Right ventricle myocardium inferior (tissue), 1 donor: ENCODE data around the gene ATAD1. TPM values are rescaled to one million over a fixed set of nuclear protein-coding genes. Genes with fewer than 3 reads are reported as not detected.
A peak's percentile ranks its signal among the peaks of the same experiment; 100 is the strongest.
"Not testable (repeated sequence)": the region's sequence is repeated elsewhere in the genome, so short reads cannot be mapped to it uniquely, and the experiment has no call there.

Experiments used
- ATAC-seq: fragments of 200-7000 bp; cut with Tn5 transposase; one replicate; pipeline ENCODE4 v1.9.1; 2020; ENCODE audit warnings: mild to moderate bottlenecking, moderate library complexity
- DNase-seq: peaks from one replicate; pipeline ENCODE4 v3.0.0; 2021; ENCODE audit errors: missing footprints
- intact Hi-C: fragments of 100-400 bp; cut with DNase I; formaldehyde crosslinking; loops from one replicate; pipeline ENCODE4 v1.11.0; 2022
- total RNA-seq: library from RNA; stranded (reverse); fragmentation: NEBNext Ultra II Directional; extraction: Animal tissue kit (Norgen Biotek cat#: 25700); gene quantifications from one replicate; pipeline ENCODE4 v1.2.1, GENCODE V29; 2021
- donor health status: DM: no; HTN: yes; CAD: no; lungs with severe emphysema.

The ATAD1 gene
- total RNA-seq, 1 donor from 2014 or later = 98.2 TPM

DNA sequence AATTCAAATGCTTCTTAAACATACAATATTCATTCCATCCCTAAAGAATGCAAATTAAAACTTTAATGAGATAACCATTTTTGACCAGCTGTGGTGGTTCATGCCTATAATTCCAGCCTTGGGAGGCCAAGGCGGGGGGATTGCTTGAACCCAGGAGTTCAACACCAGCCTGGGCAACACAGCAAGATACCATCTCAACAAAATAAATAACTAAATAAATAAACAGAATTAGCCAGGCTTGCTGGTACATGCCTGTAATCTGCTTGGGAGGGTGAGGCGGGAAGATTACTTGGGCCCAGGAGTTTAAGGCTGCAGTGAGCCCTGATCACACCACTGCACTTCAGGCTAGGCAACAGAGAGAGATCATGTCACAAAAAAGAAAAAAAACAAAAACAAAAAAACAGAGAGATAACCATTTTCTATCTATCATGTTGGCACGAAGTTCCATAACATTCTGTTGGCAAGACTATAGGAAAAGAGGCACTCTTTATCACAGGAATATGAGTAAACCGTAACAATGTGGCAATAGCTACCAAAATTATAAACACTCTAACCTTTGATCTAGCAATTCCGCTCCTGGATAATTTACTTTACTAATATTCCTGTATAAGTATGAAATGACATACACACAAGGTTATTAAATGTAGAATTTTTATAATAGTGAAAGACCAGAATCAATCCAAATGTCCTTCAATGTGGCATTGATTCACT is 52.2 kb downstream of the ATAD1 start:
- ATAC-seq = no peak

GRCh38 chr10:87764072-87764934 is 53.7 kb downstream of the ATAD1 start:
- intact Hi-C loops = no loop called here
- DNase-seq (no peak), ATAC-seq (no peak)

More for the DNA sequence above, 52.2 kb downstream of the ATAD1 start:
- intact Hi-C loops = no loop called here
- DNase-seq = no peak

DNA sequence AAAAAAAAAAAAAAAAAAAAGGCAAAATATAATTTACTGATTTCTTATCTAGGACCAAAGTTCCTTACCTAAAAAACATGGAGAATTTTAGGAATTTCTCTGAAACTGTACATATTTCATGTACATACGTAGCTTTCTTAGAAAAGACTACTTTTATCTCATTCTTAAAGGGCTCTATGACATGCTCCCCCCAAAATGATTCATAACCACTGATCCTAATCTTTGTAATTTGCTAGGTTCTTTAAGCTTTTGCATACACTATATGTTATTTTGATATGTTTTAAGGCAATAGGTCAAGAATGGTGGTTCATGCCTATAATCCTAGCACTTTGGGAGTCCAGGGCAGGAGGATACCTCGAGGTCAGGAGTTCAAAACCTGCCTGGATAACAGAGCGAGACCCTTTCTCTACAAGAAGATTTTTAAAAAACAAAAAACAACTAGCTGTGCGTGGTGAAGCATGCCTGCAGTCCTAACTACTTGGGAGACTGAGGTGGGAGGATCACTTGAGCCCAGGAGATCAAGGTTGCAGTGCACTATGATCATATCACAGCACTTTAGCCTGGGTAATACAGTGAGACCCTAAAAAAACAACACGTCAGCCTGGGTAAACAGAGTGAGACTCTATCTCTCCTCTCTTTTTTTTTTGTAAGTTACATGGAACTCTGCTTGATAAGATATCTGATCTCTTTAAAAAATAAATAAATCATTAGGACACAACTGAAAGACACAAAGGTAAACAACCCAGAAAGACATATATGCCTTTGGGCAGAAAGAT is 54.8 kb downstream of the ATAD1 start:
- intact Hi-C loops = no loop called here
- no peak for DNase-seq
- ATAC-seq = no peak

GRCh38 chr10:87761892-87762291 is 56.1 kb downstream of the ATAD1 start:
- intact Hi-C loops = no loop called here
- ATAC-seq = peak; percentile 46

DNA sequence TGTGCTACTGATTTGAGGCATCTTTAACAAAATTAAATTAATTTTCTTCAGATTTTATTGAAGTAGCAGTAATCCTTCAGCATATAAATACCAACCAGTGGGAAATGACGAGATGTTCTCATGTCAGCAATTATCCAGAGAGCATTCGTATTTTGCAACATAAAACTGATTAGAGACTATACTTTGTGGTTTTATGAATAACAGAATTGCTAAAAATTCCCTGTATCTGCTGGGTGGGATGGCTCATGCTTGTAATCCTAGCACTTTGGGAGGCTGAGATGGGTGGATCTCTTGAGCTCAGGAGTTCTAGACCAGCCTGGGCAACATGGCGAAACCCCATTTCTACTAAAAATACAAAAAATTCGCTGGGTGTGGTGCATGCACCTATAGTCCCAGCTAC is 56.9 kb downstream of the ATAD1 start:
- ATAC-seq (no peak), DNase-seq (no peak)
- intact Hi-C loops = no loop called here

More at GRCh38 chr10:87761892-87762291, 56.1 kb downstream of the ATAD1 start:
- no peak for DNase-seq

DNA sequence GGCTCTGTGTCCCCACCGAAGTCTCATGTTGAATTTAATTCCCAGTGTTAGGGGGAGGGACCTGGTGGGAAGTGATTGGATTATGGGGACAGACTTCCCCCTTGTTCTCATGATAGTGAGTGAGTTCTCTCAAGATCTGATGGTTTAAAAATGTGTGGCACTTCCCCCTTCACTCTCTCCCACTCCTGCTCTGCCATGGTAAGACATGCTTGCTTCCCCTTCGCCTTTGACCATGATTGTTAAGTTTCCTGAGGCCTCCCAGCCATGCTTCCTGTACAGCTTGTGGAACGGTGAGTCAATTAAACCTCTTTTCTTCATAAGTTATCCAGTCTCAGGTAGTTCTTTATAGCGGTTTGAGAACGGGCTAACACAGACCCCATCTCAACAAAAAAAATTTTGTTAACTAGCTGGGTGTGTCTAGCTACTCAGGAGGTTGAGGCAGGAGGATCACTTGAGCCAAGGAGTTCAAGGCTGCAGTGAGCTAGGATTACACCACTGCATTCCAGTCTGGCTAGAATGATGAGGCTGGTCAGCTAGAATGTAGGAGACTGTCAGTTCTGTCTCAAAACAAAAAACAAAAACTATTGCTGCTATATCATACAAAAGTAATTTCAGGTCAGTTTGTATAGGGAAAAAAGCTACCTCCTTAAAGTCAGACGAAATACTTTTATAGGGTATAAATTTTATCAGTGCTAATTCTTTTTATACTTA is 57.7 kb downstream of the ATAD1 start:
- DNase-seq (no peak), ATAC-seq (no peak)
- intact Hi-C loops = no loop called here

GRCh38 chr10:87759551-87759950 is 58.5 kb downstream of the ATAD1 start:
- DNase-seq (no peak), ATAC-seq (no peak)
- intact Hi-C loops = no loop called here

DNA sequence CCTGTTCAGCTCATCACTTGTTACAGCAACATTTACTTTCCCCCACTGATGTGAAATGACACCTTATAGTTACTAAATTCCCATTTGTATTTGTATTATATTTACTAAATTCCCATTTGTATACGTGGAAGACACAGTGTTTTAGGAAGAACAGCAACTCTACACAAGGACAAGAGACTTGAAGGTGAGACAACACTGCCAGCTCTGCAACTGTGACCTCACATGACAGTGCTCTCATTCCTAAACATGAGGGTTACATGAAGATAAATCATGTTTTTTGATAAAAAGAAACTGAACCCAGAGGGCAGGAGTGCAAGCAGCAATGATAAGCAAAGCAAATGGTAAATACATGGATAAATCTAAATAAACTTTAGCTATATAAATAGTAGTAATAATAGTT is 60.3 kb downstream of the ATAD1 start:
- DNase-seq (no peak), ATAC-seq (no peak)
- intact Hi-C loops = no loop called here

GRCh38 chr10:87753995-87754866 is 63.8 kb downstream of the ATAD1 start:
- intact Hi-C loops = no loop called here
- no peak for DNase-seq
- no peak for ATAC-seq

DNA sequence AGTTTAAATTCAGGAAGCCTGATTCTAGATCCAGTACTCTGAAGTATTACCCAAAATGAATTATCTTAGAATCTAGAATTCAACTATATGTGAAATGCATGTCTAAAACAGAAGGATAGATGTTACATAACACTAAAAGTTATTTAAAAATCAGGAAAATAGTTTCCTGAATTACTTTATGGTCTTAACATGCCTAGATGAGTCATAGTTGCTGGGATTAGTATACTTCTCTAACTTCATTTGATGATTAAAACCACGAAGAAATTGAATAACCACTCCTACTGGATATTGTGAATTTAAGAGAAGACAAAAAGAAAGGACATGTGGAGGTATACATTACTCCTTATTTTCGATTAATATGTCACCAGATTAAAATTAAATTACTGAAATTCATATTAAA is 65.5 kb downstream of the ATAD1 start:
- DNase-seq (no peak), ATAC-seq (no peak)
- intact Hi-C loops = no loop called here

- DNase-seq = no peak
- no peak for ATAC-seq
- intact Hi-C loops = no loop called here
Observed at GRCh38 chr10:87751274-87751673, 66.8 kb downstream of the ATAD1 start.

GRCh38 chr10:87750817-87751216 is 67.2 kb downstream of the ATAD1 start:
- no peak for DNase-seq
- intact Hi-C loops = no loop called here
- ATAC-seq = no peak

- DNase-seq (no peak), ATAC-seq (no peak)
- intact Hi-C loops = no loop called here
Observed at GRCh38 chr10:87750001-87750671, 67.9 kb downstream of the ATAD1 start.

DNA sequence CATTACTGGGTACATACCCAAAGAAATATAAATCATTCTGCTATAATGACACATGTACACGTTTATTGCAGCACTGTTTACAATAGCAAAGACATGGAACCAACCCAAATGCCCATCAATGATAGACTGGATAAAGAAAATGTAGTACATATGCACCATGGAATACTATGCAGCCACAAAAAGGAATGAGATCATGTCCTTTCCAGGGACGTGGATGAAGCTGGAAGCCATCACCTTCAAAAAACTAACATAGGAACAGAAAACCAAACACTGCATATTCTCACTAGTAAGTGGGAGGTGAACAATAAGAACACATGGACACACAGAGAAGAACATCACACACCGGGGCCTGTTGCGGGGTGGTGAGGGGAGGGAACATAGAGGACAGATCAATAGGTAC is 69.8 kb downstream of the ATAD1 start:
- intact Hi-C loops, DNase-seq, ATAC-seq: not testable (repeated sequence)

DNA sequence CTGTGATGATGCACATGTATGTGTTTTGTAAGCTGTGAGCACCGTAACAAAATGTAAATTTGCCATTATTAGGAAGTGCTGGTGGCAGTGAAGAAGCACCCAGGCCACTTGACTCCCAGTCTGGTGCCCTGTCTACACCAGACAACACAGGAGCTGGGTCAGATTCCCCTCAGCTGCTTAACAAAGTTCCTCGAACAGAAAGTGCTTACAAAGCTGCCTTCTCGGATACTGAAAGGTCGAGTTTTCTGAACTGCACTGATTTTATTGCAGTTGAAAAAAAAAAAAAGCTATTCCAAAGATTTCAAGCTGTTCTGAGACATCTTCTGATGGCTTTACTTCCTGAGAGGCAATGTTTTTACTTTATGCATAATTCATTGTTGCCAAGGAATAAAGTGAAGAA is 71.1 kb downstream of the ATAD1 start:
- ATAC-seq (no peak), DNase-seq (no peak)
- intact Hi-C loops = no loop called here

GRCh38 chr10:87744606-87745005 is 73.4 kb downstream of the ATAD1 start:
- no peak for DNase-seq
- intact Hi-C loops = no loop called here
- ATAC-seq = no peak

- intact Hi-C loops, ATAC-seq: not testable (repeated sequence)
- peak; percentile 51 for DNase-seq
Observed at GRCh38 chr10:87742992-87743610, 74.9 kb downstream of the ATAD1 start.
